HCT116 (cell line): ENCODE results near the gene CNTNAP2.

Source experiments
- EZH2 ChIP-seq: fragments of 200-600 bp; sonication (generic); IDR thresholded peaks from 2 replicates; pipeline ENCODE4 v1.6.1; 2017; ENCODE audit warnings: antibody characterized with exemption, mixed run types
- EZH2phosphoT487 ChIP-seq: fragments of 200-600 bp; IDR thresholded peaks from 2 replicates; pipeline ENCODE4 v1.6.1; 2018; ENCODE audit warnings: antibody characterized with exemption, borderline replicate concordance
- POLR2A ChIP-seq: IDR thresholded peaks from 2 replicates; pipeline ENCODE4 v1.7.0; 2011; ENCODE audit warnings: borderline replicate concordance; ENCODE audit not compliant: insufficient read depth, insufficient read length; ENCODE audit errors: extremely low read depth
- TF ChIP-seq, protein P1 (sequence below), 3 experiments: fragments of 200-600 bp in 1 of 3; sonication (generic) in 1 of 3; IDR thresholded peaks in 2 of 3; conservative IDR thresholded peaks in 1 of 3; 2 replicates each; pipeline ENCODE4 v1.5.1; 2012 to 2017; ENCODE audit warnings: low read depth in 2 of 3, low read length in 2 of 3, antibody characterized with exemption in 1 of 3, borderline replicate concordance in 1 of 3, control low read depth in 1 of 3, mild to moderate bottlenecking in 1 of 3, mixed read lengths in 1 of 3, mixed run types in 1 of 3, moderate library complexity in 1 of 3; ENCODE audit not compliant: insufficient read depth in 1 of 3

DNA sequence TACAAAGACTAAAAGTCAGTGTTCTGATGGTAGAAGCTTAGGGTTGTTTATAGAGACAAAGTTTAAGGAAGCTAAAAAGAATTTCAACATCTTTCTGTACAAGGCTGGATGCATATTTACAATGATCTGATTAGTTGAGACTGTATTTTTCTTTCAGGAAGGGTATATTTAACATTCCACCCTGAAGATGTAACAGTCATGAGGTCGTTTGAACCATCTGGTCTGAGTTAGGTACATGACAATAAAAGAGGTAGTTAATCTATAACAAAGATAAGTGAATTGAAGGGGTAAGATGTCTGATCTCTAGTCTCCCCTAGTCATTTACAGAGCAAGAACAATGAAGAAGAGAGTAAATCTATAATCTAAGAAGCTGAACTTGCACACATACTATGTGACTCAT lies 821.2 kb downstream of the CNTNAP2 start:
- TF ChIP-seq, protein P1, sequence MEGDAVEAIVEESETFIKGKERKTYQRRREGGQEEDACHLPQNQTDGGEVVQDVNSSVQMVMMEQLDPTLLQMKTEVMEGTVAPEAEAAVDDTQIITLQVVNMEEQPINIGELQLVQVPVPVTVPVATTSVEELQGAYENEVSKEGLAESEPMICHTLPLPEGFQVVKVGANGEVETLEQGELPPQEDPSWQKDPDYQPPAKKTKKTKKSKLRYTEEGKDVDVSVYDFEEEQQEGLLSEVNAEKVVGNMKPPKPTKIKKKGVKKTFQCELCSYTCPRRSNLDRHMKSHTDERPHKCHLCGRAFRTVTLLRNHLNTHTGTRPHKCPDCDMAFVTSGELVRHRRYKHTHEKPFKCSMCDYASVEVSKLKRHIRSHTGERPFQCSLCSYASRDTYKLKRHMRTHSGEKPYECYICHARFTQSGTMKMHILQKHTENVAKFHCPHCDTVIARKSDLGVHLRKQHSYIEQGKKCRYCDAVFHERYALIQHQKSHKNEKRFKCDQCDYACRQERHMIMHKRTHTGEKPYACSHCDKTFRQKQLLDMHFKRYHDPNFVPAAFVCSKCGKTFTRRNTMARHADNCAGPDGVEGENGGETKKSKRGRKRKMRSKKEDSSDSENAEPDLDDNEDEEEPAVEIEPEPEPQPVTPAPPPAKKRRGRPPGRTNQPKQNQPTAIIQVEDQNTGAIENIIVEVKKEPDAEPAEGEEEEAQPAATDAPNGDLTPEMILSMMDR (IDR thresholded peaks at IDR 0.05 in 2 of 3, conservative IDR thresholded peaks at IDR 0.05 in 1 of 3; ENCODE audit: borderline replicate concordance in 1 of 3, insufficient read depth in 1 of 3, low read depth in 2 of 3, low read length in 2 of 3), result no peak
- TF ChIP-seq POLR2A (no peak), EZH2phosphoT487 (no peak), EZH2 (no peak)
